GM12891 (cell line): ENCODE data around the gene OR56A4.
A peak's percentile ranks its signal among the peaks of the same experiment; 100 is the strongest.

Experiments used
- DNase-seq: peaks from one replicate; pipeline ENCODE4 v3.0.0; 2011; ENCODE audit warnings: low spot score; ENCODE audit not compliant: insufficient read length
- FAIRE-seq: peaks from 2 replicates; lab custom pipeline; 2011; peaks lifted over from hg19 to GRCh38; lab: Jason Lieb, UNC
- PAX5 ChIP-seq: IDR thresholded peaks from 2 replicates; pipeline ENCODE4 v1.6.1; 2011; ENCODE audit warnings: low read length, moderate library complexity, mild to moderate bottlenecking; ENCODE audit not compliant: insufficient read depth, severe bottlenecking
- POLR2A ChIP-seq: IDR thresholded peaks from 2 replicates; pipeline ENCODE4 v1.6.1; 2011; ENCODE audit warnings: low read depth, low read length, control low read depth
- POLR2AphosphoS5 ChIP-seq: IDR thresholded peaks from 2 replicates; pipeline ENCODE4 v1.6.1; 2011; ENCODE audit warnings: low read depth, low read length, control low read depth
- POU2F2 ChIP-seq: IDR thresholded peaks from 2 replicates; pipeline ENCODE4 v1.6.1; 2011; ENCODE audit warnings: low read depth, mild to moderate bottlenecking, control low read depth, low read length, moderate library complexity
- SPI1 ChIP-seq: IDR thresholded peaks from 2 replicates; pipeline ENCODE4 v1.6.1; 2011; ENCODE audit warnings: low read depth, low read length, control low read depth
- TAF1 ChIP-seq: IDR thresholded peaks from 2 replicates; pipeline ENCODE4 v1.6.1; 2011; ENCODE audit warnings: low read depth, low read length, control low read depth

OR56A4 gene

DNA sequence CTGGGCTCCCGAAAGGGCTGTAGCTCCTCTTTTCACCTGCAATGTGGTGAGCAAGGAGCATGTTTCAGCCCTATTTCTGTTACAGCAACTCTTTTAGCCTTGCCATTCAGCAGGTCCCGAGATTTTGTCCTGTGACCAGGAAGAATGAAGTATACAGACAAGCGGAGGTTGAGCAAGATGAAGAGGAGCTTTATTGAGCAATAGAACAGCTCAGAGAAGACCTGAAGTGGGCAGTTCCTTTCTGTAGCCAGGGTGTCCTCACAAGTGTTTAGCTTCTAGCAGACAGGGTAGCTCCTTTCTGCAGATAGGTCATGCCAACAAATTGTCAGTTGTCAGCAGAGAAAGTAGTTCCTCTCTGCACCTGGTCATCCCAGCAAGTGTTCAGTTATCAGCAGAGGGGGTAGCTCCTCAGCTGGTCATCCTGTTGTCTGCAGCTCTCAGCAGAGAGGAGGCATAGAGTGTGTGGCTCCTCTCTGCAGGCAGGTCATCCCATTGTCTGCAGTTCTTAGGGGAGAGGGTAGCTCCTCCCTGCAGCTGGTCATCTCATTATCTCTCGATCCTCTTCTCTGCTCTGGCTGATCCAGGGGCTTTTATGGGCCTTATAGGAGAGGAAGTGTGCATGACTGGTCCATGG lies 5.4 kb upstream of the OR56A4 start:
- DNase-seq (no peak), FAIRE-seq (no peak)
- TF ChIP-seq PAX5 (no peak), POU2F2 (no peak), POLR2A (no peak), TAF1 (no peak), POLR2AphosphoS5 (no peak), SPI1 (no peak)

DNA sequence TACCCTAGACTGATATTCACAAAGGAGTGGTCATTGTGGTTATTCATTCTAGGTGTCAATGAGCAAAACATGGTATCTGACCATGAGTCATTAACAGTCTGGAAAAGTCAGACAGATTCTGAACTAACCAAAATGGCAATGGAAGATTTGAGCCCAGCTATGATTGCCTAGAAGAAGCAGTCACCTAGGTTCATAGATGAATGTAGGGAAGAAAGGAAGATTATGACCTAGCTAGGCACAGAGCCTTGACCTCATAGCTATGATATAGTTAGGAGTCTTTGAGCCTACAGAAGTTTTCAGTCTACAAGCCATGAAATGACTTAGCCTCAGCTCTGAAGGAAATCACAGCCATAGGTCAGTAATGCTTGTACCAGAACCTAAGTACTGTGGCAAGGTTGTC lies 351 bp downstream of the OR56A4 start:
- FAIRE-seq = no peak
- TF ChIP-seq SPI1 (no peak), POLR2AphosphoS5 (no peak), PAX5 (no peak), POU2F2 (no peak), POLR2A (no peak), TAF1 (no peak)
- no peak for DNase-seq

DNA sequence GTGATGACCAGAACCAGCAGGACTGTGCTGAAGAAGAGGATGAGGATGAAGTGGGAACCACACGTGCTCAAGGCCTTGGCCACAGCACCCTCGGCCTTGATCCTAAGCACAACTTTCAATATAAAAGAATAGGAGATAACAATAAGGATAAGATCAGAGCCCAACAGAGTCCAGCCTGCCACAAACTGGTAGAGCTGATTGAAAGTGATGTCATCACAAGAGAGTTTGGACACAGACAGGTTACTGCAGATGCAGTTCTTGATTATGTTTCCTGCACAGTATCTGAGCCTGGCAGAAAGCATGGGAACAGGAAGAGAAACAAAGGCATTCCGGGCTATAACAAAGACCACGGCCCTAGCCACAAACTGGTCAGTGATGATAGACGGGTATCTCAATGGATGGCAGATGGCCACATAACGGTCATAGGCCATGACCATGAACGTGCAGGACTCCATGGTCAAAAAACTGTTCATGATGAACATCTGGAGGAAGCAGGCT lies 4.5 kb downstream of the OR56A4 start:
- no peak for DNase-seq
- no peak for FAIRE-seq
- TF ChIP-seq POLR2AphosphoS5 (no peak), POLR2A (no peak), POU2F2 (no peak), PAX5 (no peak), SPI1 (no peak), TAF1 (no peak)

DNA sequence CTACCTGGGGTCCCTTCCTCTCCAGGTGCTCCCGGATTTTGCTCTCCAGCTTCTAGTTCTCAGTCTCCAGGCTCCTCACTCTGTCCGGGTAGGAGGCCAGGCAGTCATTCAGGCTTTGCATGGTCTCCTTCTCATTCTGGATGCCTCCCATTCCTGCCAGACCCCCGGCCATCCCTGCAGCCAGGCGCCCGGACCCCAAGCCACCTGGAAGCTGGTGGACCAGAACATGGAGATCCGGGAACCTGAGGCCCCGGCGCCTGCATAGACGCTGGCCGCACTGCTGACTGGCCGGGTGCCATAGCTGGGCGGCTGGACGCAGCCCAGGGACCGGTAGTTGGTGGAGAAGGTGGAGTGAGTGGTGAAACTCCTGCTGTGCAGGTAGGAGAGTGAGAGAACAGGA lies 12.0 kb downstream of the OR56A4 start:
- FAIRE-seq (no peak), DNase-seq (no peak)
- no peak for TF ChIP-seq SPI1
- TF ChIP-seq PAX5 = no peak
- TF ChIP-seq TAF1 = no peak
- no peak for TF ChIP-seq POLR2AphosphoS5
- TF ChIP-seq POLR2A = no peak
- no peak for TF ChIP-seq POU2F2

GRCh38 chr11:5992604-5993251 lies 14.0 kb downstream of the OR56A4 start:
- no peak for TF ChIP-seq POU2F2
- TF ChIP-seq SPI1 = no peak
- TF ChIP-seq POLR2AphosphoS5 = no peak
- no peak for TF ChIP-seq POLR2A
- no peak for TF ChIP-seq PAX5
- TF ChIP-seq TAF1 = no peak
- FAIRE-seq = no peak
- peak; percentile 17 for DNase-seq

DNA sequence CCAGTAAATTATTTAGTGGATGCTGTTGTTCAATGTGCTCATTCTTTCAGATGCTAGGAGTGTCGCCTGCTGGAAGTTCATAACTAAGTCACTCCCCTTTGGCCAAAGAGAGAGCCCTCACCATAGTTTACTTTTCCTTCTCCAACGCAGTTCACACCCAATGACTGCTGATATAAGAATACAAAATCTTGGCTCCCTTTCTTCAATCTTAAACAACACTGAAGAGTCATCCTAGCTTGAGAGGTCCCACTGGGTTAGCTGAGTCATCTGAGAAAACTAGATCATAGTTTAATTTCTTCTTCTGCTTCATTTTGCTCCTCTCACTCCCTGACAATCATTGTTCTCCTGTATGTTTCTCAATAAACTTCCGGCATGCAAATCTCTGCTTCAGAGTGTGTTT lies 14.6 kb downstream of the OR56A4 start:
- no peak for FAIRE-seq
- no peak for DNase-seq
- TF ChIP-seq TAF1 (no peak), POLR2A (no peak), POLR2AphosphoS5 (no peak), PAX5 (no peak), POU2F2 (no peak)

DNA sequence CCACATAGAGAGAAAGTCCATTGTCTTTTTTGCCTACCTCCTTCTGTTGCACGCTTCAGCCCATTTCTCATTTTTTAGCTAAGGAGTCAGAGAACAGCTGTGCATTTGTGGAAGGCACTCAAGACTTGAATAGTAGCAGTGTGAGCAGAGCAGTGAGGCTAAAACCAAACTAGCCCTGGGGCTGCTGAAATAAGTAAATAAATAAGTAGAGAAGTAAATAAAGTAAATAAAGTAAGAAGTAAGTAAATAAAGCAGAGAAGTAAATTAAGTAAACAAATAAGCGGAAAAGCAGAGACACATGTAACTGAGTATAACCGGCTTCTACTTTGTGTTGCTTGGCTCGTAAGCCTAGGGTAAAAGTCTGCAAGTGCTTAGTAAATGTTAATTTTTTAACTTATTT lies 17.5 kb downstream of the OR56A4 start:
- DNase-seq (no peak), FAIRE-seq (no peak)
- no peak for TF ChIP-seq POLR2AphosphoS5
- no peak for TF ChIP-seq SPI1
- no peak for TF ChIP-seq PAX5
- no peak for TF ChIP-seq POLR2A
- TF ChIP-seq TAF1 = no peak
- no peak for TF ChIP-seq POU2F2

- FAIRE-seq (no peak), DNase-seq (no peak)
- TF ChIP-seq POU2F2 (no peak), TAF1 (no peak), POLR2A (no peak), POLR2AphosphoS5 (no peak), SPI1 (no peak), PAX5 (no peak)
Measured at GRCh38 chr11:5986885-5987284, 19.9 kb downstream of the OR56A4 start, which contains the start of gene OR52L1. Gene OR52L1, minus strand, starts transcription at chr11:5986985. Its CDS starts 55 bp downstream, at chr11:5986930.

DNA sequence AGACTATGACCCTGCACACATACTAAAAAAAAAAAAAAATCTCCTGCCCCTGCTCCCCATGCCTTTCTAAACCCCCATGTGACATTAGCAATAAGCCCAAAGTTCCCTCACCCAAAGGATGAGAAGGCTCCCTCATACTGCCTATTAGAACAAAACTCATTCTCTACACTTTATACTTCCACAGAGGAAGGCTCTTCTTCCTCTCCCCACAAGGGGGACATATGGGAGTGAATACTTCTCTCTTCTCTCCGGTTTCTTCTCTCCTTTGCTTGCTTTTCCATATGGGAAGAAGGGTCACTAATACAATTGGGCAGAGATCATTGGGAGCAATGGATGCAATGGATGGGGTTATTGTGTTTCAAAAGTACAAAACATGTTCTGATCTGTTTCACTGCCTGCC lies 23.3 kb downstream of the OR56A4 start:
- DNase-seq (no peak), FAIRE-seq (no peak)
- TF ChIP-seq TAF1 = no peak
- no peak for TF ChIP-seq SPI1
- TF ChIP-seq POLR2AphosphoS5 = no peak
- no peak for TF ChIP-seq POU2F2

DNA sequence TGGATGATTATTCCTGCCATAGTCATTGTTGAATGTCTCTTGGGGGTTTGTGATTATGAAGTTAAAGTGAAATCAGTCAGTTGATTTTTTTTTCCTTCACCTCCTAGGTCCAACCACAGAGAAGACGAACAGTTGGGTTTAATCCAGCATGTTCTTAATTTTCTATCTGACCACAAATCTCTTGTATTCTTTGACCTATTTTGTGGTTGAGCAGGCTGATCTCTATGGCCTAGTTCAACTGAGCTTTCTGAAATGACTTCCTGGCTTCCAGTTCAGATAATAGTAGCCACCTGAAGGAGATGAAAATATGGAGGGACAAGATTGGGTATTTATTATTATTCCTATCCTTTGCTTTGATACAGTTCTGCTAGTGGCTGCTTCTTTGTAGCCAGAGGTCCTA lies 33.2 kb downstream of the OR56A4 start:
- FAIRE-seq = no peak
- no peak for TF ChIP-seq TAF1
- no peak for TF ChIP-seq POLR2AphosphoS5
- no peak for TF ChIP-seq POLR2A
- no peak for TF ChIP-seq PAX5
- DNase-seq = no peak
